SK-N-MC (cell line): ENCODE data around the gene MAPT.

Source experiments
- DNase-seq: peaks from one replicate; pipeline ENCODE4 v3.0.0-alpha.2; 2011; ENCODE audit warnings: low read depth, low spot score
- H3K27ac ChIP-seq: fragments of 200-600 bp; sonication (generic); 2 replicates; pipeline ENCODE4 v1.5.1; 2016; ENCODE audit warnings: mixed run types
- H3K36me3 ChIP-seq: fragments of 200-600 bp; sonication (generic); 2 replicates; pipeline ENCODE4 v1.6.1; 2017; ENCODE audit warnings: antibody characterized with exemption, low read length, mixed read lengths; ENCODE audit not compliant: insufficient read depth
- H3K4me3 ChIP-seq: fragments of 200-600 bp; sonication (generic); 2 replicates; pipeline ENCODE4 v1.5.1; 2016
- H3K9ac ChIP-seq: fragments of 200-600 bp; sonication (generic); 2 replicates; pipeline ENCODE4 v1.8.0; 2017; ENCODE audit warnings: mixed run types, mixed read lengths; ENCODE audit not compliant: insufficient read length
- H3K9me3 ChIP-seq: fragments of 200-600 bp; sonication (generic); 2 replicates; pipeline ENCODE4 v1.6.1; 2017; ENCODE audit warnings: low read depth, mild to moderate bottlenecking, antibody characterized with exemption, low read length, moderate library complexity, mixed read lengths
- EZH2 ChIP-seq: fragments of 200-600 bp; sonication (generic); IDR thresholded peaks from one replicate; pipeline ENCODE4 v1.6.1; 2017; ENCODE audit warnings: antibody characterized with exemption
- FOXP2 ChIP-seq: optimal IDR thresholded peaks from 2 replicates; pipeline ENCODE3; 2011; ENCODE audit warnings: mild to moderate bottlenecking, moderate library complexity; ENCODE audit not compliant: insufficient read depth; ENCODE audit errors: extremely low read length, control extremely low read depth
- POLR2AphosphoS5 ChIP-seq: IDR thresholded peaks from 2 replicates; pipeline ENCODE4 v1.6.1; 2012; ENCODE audit warnings: mild to moderate bottlenecking, low read depth, low read length, borderline replicate concordance

Gene MAPT

DNA sequence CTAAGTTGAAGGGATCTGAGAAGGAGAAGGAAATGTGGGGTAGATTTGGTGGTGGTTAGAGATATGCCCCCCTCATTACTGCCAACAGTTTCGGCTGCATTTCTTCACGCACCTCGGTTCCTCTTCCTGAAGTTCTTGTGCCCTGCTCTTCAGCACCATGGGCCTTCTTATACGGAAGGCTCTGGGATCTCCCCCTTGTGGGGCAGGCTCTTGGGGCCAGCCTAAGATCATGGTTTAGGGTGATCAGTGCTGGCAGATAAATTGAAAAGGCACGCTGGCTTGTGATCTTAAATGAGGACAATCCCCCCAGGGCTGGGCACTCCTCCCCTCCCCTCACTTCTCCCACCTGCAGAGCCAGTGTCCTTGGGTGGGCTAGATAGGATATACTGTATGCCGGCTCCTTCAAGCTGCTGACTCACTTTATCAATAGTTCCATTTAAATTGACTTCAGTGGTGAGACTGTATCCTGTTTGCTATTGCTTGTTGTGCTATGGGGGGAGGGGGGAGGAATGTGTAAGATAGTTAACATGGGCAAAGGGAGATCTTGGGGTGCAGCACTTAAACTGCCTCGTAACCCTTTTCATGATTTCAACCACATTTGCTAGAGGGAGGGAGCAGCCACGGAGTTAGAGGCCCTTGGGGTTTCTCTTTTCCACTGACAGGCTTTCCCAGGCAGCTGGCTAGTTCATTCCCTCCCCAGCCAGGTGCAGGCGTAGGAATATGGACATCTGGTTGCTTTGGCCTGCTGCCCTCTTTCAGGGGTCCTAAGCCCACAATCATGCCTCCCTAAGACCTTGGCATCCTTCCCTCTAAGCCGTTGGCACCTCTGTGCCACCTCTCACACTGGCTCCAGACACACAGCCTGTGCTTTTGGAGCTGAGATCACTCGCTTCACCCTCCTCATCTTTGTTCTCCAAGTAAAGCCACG is 133.0 kb downstream of the MAPT start:
- TF ChIP-seq POLR2AphosphoS5 (peak; percentile 12), EZH2 (no peak)
- no peak for DNase-seq
- Histone ChIP-seq H3K4me3 (no peak overlapping the region), H3K36me3 (peaks cover 41% of the 10 kb centered on the region), H3K9ac (no peak overlapping the region), H3K9me3 (no peaks in the 10 kb centered on the region), H3K27ac (peak overlapping the region; percentile 82)

GRCh38 chr17:46027976-46028325 is 133.6 kb downstream of the MAPT start:
- H3K9me3 ChIP-seq: no peaks in the 10 kb centered on the region
- H3K36me3 ChIP-seq: peaks cover 47% of the 10 kb centered on the region
- no peak overlapping the region for H3K9ac ChIP-seq
- H3K4me3 ChIP-seq: no peak overlapping the region
- no peak for DNase-seq
- peak overlapping the region; percentile 82 for H3K27ac ChIP-seq
- TF ChIP-seq FOXP2 (no peak), POLR2AphosphoS5 (no peak; the same call in 1 of the 2 replicates), EZH2 (no peak)

GRCh38 chr17:46028374-46028773 is 134.0 kb downstream of the MAPT start:
- Histone ChIP-seq H3K9ac (no peak overlapping the region), H3K9me3 (no peaks in the 10 kb centered on the region), H3K4me3 (no peak overlapping the region), H3K36me3 (peaks cover 48% of the 10 kb centered on the region), H3K27ac (peak overlapping the region; percentile 82)
- TF ChIP-seq EZH2: no peak
- no peak for TF ChIP-seq FOXP2
- TF ChIP-seq POLR2AphosphoS5: no peak
- DNase-seq: no peak

GRCh38 chr17:46028981-46029565 is 134.7 kb downstream of the MAPT start:
- no peak for DNase-seq
- TF ChIP-seq POLR2AphosphoS5: no peak
- TF ChIP-seq FOXP2: no peak
- no peak for TF ChIP-seq EZH2
- Histone ChIP-seq H3K27ac (peak overlapping the region; percentile 67), H3K36me3 (peaks cover 50% of the 10 kb centered on the region), H3K9me3 (no peaks in the 10 kb centered on the region), H3K9ac (no peak overlapping the region), H3K4me3 (no peak overlapping the region)

DNA sequence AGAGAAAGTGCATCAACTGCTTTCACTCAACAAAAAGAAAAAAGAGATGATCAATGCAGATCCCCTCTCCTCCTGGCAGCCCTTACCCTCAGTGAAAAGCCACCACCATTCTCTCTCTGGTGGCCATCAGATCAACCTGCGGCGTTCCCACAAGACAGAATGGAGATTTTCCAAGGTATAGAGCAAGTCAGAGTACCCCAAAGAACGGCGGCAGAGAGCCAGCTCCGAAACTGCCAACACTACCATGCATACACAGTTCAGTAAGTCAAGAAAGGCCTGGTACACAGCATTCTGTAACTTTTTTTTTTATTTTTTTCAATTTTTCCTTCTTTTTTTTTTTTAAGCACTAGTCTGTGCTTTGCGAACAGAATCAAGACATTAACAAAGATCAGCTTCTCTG is 135.3 kb downstream of the MAPT start:
- Histone ChIP-seq H3K9ac (no peak overlapping the region), H3K27ac (peak overlapping the region; percentile 67), H3K4me3 (no peak overlapping the region), H3K9me3 (no peaks in the 10 kb centered on the region), H3K36me3 (peaks cover 53% of the 10 kb centered on the region)
- DNase-seq: no peak
- TF ChIP-seq EZH2: no peak
- TF ChIP-seq FOXP2: no peak
- TF ChIP-seq POLR2AphosphoS5: no peak

DNA sequence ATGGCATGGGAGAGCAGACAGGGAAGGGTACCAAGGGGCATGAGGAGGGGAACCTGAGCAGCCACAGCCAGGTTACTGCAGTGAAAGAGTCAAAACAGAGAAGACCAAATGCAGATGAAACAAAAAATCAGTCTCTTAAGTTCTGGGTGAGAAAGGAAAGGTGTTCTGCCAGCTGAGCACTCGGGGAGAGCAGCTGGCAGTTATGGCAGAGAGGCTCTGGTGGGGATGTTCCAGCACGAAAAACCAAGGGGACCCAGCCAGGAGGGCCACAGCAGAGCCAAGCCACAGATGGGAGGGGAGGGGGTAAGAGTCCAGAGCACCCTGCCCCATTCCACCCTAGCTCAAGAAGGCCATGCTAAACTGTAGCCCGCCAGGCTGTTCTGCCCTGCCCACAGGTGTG is 136.4 kb downstream of the MAPT start:
- no peak overlapping the region for H3K9ac ChIP-seq
- H3K27ac ChIP-seq: no peak overlapping the region
- no peaks in the 10 kb centered on the region for H3K9me3 ChIP-seq
- H3K36me3 ChIP-seq: peaks cover 64% of the 10 kb centered on the region
- DNase-seq: no peak
- H3K4me3 ChIP-seq: no peak overlapping the region
- TF ChIP-seq EZH2 (no peak), POLR2AphosphoS5 (no peak), FOXP2 (no peak)

- Histone ChIP-seq H3K36me3 (peaks cover 71% of the 10 kb centered on the region), H3K9ac (no peak overlapping the region)
- no peak for DNase-seq
These were observed 137.1 kb downstream of the MAPT start for GRCh38 chr17:46031440-46031839.

DNA sequence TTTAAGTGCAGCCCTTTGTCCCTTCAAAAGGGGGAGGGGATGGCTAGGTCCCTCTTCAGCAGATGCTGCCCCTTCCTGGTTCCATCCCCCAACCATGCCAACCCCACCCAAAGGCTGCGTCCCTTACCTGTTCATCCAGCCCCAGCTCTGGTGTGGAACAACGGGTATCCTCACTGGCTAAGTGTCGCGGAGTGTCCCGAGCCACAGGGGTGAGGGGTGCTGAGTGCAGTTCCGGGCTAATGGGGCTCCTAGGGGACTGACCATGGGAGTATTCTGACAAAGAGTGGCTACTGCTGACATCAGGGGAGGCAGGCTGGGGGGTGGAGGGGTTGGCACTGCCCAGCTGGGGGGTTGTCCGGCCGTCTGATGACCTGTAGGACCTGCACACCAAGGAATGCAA is 137.6 kb downstream of the MAPT start:
- Histone ChIP-seq H3K9ac (no peak overlapping the region), H3K9me3 (no peaks in the 10 kb centered on the region), H3K36me3 (peaks cover 73% of the 10 kb centered on the region), H3K27ac (no peak overlapping the region), H3K4me3 (no peak overlapping the region)
- no peak for TF ChIP-seq POLR2AphosphoS5
- TF ChIP-seq FOXP2: no peak
- TF ChIP-seq EZH2: no peak
- DNase-seq: no peak

More at GRCh38 chr17:46031440-46031839, 137.1 kb downstream of the MAPT start:
- Histone ChIP-seq H3K27ac (no peak overlapping the region), H3K9me3 (no peaks in the 10 kb centered on the region), H3K4me3 (no peak overlapping the region)
- TF ChIP-seq FOXP2: no peak
- no peak for TF ChIP-seq POLR2AphosphoS5
- no peak for TF ChIP-seq EZH2
